SK-N-SH treated with all-trans-retinoic acid at 6 μM for 48 hours (cell line): ENCODE data around the gene COBLL1.

Source experiments
- ARNTL ChIP-seq: fragments of 450-650 bp; formaldehyde crosslinking; IDR thresholded peaks from 2 replicates; pipeline ENCODE4 v1.5.0; 2020; ENCODE audit warnings: low read depth, mild to moderate bottlenecking, moderate library complexity, borderline replicate concordance
- GLIS3 ChIP-seq: fragments of 250-450 bp; sonication (Bioruptor Pico); IDR thresholded peaks from 2 replicates; pipeline ENCODE4 v1.5.0; 2020; ENCODE audit warnings: mild to moderate bottlenecking, moderate library complexity
- PPARA ChIP-seq: fragments of 250-450 bp; sonication (Bioruptor Pico); IDR thresholded peaks from 2 replicates; pipeline ENCODE4 v1.5.0; 2020; ENCODE audit warnings: mild to moderate bottlenecking, borderline replicate concordance
- SNAI2 ChIP-seq: fragments of 250-450 bp; sonication (Bioruptor Pico); IDR thresholded peaks from 2 replicates; pipeline ENCODE4 v1.5.0; 2020; ENCODE audit warnings: mild to moderate bottlenecking, moderate library complexity
- ZNF8 ChIP-seq: fragments of 450-650 bp; formaldehyde crosslinking; IDR thresholded peaks from 2 replicates; pipeline ENCODE4 v1.5.0; 2020; ENCODE audit warnings: mild to moderate bottlenecking, moderate library complexity

GRCh38 chr2:164766216-164766953 lies 75.2 kb downstream of the COBLL1 start:
- no peak for TF ChIP-seq ZNF8 (CRISPR knock-in tag)
- TF ChIP-seq ARNTL (CRISPR knock-in tag): no peak
- no peak for TF ChIP-seq SNAI2
- no peak for TF ChIP-seq GLIS3 (CRISPR knock-in tag)
- TF ChIP-seq PPARA (CRISPR knock-in tag): no peak
